Liver (tissue), 3 donors: ENCODE measurements around the gene TMPRSS5.

ENCODE experiments used
- ATF3 ChIP-seq: IDR thresholded peaks from 2 replicates; pipeline ENCODE4 v1.6.1; 2016; ENCODE audit warnings: antibody characterized with exemption
- CTCF ChIP-seq: fragments of 150-350 bp; IDR thresholded peaks from 2 replicates; pipeline ENCODE4 v1.5.1; 2017; ENCODE audit warnings: improper control_type of control experiment, low read depth, low read length; ENCODE audit not compliant: missing input control
- EGR1 ChIP-seq, 2 donors: IDR thresholded peaks; 2 replicates each; pipeline ENCODE4 v1.6.1; 2016 to 2018; ENCODE audit warnings: antibody characterized with exemption in 2 of 2, low read depth in 2 of 2
- JUND ChIP-seq, 2 donors: IDR thresholded peaks; 2 replicates each; pipeline ENCODE4 v1.6.1; 2016; ENCODE audit warnings: antibody characterized with exemption in 2 of 2
- NR2F2 ChIP-seq: IDR thresholded peaks from 2 replicates; pipeline ENCODE4 v1.6.1; 2016; ENCODE audit warnings: antibody characterized with exemption
- RAD21 ChIP-seq, 2 donors: IDR thresholded peaks; 2 replicates each; pipeline ENCODE4 v1.6.1; 2016; ENCODE audit warnings: antibody characterized with exemption in 2 of 2, mild to moderate bottlenecking in 2 of 2
- RXRA ChIP-seq, 2 donors: IDR thresholded peaks; 2 replicates each; pipeline ENCODE4 v1.6.1; 2017 to 2018; ENCODE audit warnings: antibody characterized with exemption in 2 of 2, mild to moderate bottlenecking in 1 of 2
- SP1 ChIP-seq: IDR thresholded peaks from 2 replicates; pipeline ENCODE4 v1.6.1; 2018; ENCODE audit warnings: antibody characterized with exemption, mild to moderate bottlenecking
- TAF1 ChIP-seq: conservative IDR thresholded peaks from 2 replicates; pipeline ENCODE4 v1.6.1; 2016; ENCODE audit warnings: antibody characterized with exemption, mild to moderate bottlenecking
- ZBTB33 ChIP-seq: IDR thresholded peaks from 2 replicates; pipeline ENCODE4 v1.6.1; 2016; ENCODE audit warnings: antibody characterized with exemption
- TF ChIP-seq, protein P1 (sequence below): IDR thresholded peaks from 2 replicates; pipeline ENCODE4 v1.6.1; 2016; ENCODE audit warnings: antibody characterized with exemption, mild to moderate bottlenecking
- donor health status: healthy.
- donor health status: healthy.

DNA sequence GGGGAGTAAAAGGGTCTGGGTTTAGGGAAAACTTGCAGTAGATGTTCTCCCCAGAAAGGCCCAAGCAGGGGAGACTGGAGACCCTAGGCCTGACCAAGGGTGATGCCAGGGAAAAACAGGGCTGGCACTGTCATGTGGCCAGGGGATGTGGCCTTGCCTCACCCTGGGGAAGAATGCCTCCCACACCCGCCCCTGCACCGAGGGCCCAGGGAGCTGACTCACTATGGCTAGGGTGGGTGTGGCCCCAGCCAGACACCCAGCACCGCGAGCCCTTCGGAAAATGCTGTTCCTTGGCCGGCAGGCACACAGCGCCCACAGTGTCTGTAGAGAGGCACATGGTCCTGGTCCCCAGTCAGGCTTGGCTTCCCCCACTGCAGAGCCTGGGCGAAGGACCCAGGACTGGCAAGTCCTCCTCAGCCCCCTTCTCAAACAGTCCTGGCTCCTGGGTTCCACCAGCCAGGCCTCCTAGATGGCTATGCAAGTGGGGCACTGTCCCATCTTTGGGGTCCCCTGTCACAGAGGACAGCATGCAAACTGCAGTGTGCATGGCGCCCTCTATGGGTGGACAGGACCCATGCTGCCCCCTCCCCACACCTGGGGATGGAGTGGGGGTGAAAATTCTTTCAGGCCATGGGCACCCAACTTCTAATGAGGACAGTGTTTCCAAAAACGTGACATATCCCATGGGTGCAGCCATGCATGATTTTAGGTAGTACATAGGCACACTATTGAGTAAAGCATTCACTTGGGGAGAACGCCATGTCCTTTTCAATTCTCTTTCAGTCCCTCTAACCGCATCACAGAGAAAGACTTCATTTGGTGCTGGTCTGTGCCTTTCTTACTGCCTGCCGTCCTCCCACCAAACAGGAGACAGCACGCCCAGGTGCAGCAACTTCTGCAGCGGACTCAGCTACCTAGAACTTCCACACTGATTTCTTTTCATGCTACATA is 15.2 kb downstream of the TMPRSS5 start:
- TF ChIP-seq TAF1, result no peak
- no peak for TF ChIP-seq CTCF
- TF ChIP-seq, protein P1, sequence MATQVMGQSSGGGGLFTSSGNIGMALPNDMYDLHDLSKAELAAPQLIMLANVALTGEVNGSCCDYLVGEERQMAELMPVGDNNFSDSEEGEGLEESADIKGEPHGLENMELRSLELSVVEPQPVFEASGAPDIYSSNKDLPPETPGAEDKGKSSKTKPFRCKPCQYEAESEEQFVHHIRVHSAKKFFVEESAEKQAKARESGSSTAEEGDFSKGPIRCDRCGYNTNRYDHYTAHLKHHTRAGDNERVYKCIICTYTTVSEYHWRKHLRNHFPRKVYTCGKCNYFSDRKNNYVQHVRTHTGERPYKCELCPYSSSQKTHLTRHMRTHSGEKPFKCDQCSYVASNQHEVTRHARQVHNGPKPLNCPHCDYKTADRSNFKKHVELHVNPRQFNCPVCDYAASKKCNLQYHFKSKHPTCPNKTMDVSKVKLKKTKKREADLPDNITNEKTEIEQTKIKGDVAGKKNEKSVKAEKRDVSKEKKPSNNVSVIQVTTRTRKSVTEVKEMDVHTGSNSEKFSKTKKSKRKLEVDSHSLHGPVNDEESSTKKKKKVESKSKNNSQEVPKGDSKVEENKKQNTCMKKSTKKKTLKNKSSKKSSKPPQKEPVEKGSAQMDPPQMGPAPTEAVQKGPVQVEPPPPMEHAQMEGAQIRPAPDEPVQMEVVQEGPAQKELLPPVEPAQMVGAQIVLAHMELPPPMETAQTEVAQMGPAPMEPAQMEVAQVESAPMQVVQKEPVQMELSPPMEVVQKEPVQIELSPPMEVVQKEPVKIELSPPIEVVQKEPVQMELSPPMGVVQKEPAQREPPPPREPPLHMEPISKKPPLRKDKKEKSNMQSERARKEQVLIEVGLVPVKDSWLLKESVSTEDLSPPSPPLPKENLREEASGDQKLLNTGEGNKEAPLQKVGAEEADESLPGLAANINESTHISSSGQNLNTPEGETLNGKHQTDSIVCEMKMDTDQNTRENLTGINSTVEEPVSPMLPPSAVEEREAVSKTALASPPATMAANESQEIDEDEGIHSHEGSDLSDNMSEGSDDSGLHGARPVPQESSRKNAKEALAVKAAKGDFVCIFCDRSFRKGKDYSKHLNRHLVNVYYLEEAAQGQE, result no peak
- TF ChIP-seq RAD21 (IDR thresholded peaks at IDR 0.05), result no peak
- TF ChIP-seq ATF3, result no peak
- TF ChIP-seq ZBTB33, result no peak
- TF ChIP-seq NR2F2, result no peak
- no peak for TF ChIP-seq EGR1 (IDR thresholded peaks at IDR 0.05; ENCODE audit: low read depth in 2 of 2)
- no peak for TF ChIP-seq RXRA (IDR thresholded peaks at IDR 0.05)
- TF ChIP-seq SP1, result no peak
- TF ChIP-seq JUND (IDR thresholded peaks at IDR 0.05), result no peak
